ENCODE measurements around the gene PSMB3.

Gene PSMB3

DNA sequence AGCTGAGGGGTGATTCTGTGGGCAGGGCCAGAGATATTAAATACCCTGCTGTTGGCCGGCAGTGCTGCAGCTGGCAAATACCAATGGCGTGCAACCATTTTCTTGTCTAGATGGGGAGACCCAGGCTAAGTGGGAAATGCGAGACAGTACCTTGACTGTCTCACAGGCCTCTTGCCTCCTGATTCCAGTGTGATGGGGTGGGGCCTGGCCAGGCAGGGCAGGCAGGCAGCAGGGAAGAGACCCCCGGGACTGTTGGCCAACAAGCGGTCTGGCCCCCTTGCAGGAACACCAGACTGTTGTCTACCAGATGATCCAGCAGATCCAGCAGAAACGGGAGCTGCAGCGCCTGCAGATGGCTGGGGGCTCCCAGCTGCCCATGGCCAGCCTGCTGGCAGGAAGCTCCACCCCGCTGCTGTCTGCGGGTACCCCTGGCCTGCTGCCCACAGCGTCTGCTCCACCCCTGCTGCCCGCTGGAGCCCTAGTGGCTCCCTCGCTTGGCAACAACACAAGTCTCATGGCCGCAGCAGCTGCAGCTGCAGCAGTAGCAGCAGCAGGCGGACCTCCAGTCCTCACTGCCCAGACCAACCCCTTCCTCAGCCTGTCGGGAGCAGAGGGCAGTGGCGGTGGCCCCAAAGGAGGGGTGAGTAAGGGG lies 28.1 kb upstream of the PSMB3 start:
- TF ChIP-seq TAF1 (IDR thresholded peaks at IDR 0.05; ENCODE audit: borderline replicate concordance, insufficient read depth, low read length) (no peak), FOXP2 (optimal IDR thresholded peaks at IDR 0.05; ENCODE audit: borderline replicate concordance, extremely low read depth, extremely low read length, insufficient read depth) (no peak), REST (IDR thresholded peaks at IDR 0.05; ENCODE audit: insufficient read depth in 1 of 2, low read depth in 2 of 2, low read length in 2 of 2) (no peak), SIN3A (IDR thresholded peaks at IDR 0.05; ENCODE audit: borderline replicate concordance, insufficient read depth, low read length) (no peak)

GRCh38 chr17:38725066-38725465 lies 27.5 kb upstream of the PSMB3 start:
- TF ChIP-seq FOXP2 (optimal IDR thresholded peaks at IDR 0.05; ENCODE audit: borderline replicate concordance, extremely low read depth, extremely low read length, insufficient read depth) (no peak), TAF1 (IDR thresholded peaks at IDR 0.05; ENCODE audit: borderline replicate concordance, insufficient read depth, low read length) (no peak), REST (IDR thresholded peaks at IDR 0.05; ENCODE audit: insufficient read depth in 1 of 2, low read depth in 2 of 2, low read length in 2 of 2) (no peak), SIN3A (IDR thresholded peaks at IDR 0.05; ENCODE audit: borderline replicate concordance, insufficient read depth, low read length) (no peak), POLR2AphosphoS5 (IDR thresholded peaks at IDR 0.05; ENCODE audit: low read depth, low read length) (no peak)

- no peak for TF ChIP-seq TAF1 (IDR thresholded peaks at IDR 0.05; ENCODE audit: borderline replicate concordance, insufficient read depth, low read length)
- TF ChIP-seq FOXP2 (optimal IDR thresholded peaks at IDR 0.05; ENCODE audit: borderline replicate concordance, extremely low read depth, extremely low read length, insufficient read depth): no peak
- no peak for TF ChIP-seq REST (IDR thresholded peaks at IDR 0.05; ENCODE audit: insufficient read depth in 1 of 2, low read depth in 2 of 2, low read length in 2 of 2)
- no peak; the same call in 1 of the 2 replicates for TF ChIP-seq POLR2AphosphoS5 (IDR thresholded peaks at IDR 0.05; ENCODE audit: low read depth, low read length)
- TF ChIP-seq SIN3A (IDR thresholded peaks at IDR 0.05; ENCODE audit: borderline replicate concordance, insufficient read depth, low read length): no peak
These were observed 24.8 kb upstream of the PSMB3 start for GRCh38 chr17:38727736-38728135.

- no peak for TF ChIP-seq REST (IDR thresholded peaks at IDR 0.05; ENCODE audit: insufficient read depth in 1 of 2, low read depth in 2 of 2, low read length in 2 of 2)
- TF ChIP-seq SIN3A (IDR thresholded peaks at IDR 0.05; ENCODE audit: borderline replicate concordance, insufficient read depth, low read length): no peak
- TF ChIP-seq TAF1 (IDR thresholded peaks at IDR 0.05; ENCODE audit: borderline replicate concordance, insufficient read depth, low read length): no peak
These were observed 24.2 kb upstream of the PSMB3 start for GRCh38 chr17:38728290-38728831.

Data from PFSK-1 (cell line).